ENCODE measurements around the gene TP63. TPM values are rescaled to one million over a fixed set of nuclear protein-coding genes. Genes with fewer than 3 reads are reported as not detected.
"Not testable (repeated sequence)": the region's sequence is repeated elsewhere in the genome, so short reads cannot be mapped to it uniquely, and the experiment has no call there.

The TP63 gene
- total RNA-seq, 1 donor from 2014 or later = 7.8 TPM

DNA sequence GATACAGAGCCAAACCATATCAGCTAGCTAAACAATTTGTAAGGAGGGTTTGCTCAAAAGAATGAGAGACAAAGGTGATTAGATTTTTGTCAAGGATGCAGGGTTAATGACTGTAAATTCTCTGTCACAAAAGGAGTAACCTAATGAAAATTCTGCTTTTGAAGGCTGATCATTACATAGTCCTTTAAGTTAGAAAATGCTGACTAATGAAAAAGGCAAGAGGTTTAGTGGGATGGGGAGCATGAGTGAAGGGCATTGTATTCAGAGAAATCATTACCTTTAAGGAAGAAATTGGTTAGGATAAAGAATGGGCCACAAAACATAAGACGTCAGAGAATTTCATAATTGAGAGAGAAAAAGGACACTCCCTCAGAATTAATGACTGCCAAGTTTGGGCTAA lies 97.7 kb downstream of the TP63 start:
- H3K36me3 ChIP-seq (ENCODE audit: control insufficient read depth in 3 of 3, insufficient read depth in 3 of 3, low read length in 3 of 3) = no peaks in the 10 kb centered on the region
- H3K9ac ChIP-seq (ENCODE audit: low read depth in 1 of 3, low read length in 3 of 3) = no peak overlapping the region
- no peaks in the 10 kb centered on the region for H3K9me3 ChIP-seq (ENCODE audit: control insufficient read depth in 3 of 3, low read length in 3 of 3)
- peaks cover 0 to 9% (median 5%) of the 10 kb centered on the region in 3 donors for H3K4me1 ChIP-seq (ENCODE audit: control insufficient read depth in 3 of 3, insufficient read depth in 3 of 3, low read length in 3 of 3)
- no peaks in the 10 kb centered on the region for H3K27me3 ChIP-seq (ENCODE audit: control insufficient read depth in 3 of 3, insufficient read depth in 3 of 3, low read length in 3 of 3)
- no peak overlapping the region for H3K4me3 ChIP-seq (ENCODE audit: low read length in 3 of 3)
- no peak overlapping the region for H3K27ac ChIP-seq (ENCODE audit: low read depth, low read length)

DNA sequence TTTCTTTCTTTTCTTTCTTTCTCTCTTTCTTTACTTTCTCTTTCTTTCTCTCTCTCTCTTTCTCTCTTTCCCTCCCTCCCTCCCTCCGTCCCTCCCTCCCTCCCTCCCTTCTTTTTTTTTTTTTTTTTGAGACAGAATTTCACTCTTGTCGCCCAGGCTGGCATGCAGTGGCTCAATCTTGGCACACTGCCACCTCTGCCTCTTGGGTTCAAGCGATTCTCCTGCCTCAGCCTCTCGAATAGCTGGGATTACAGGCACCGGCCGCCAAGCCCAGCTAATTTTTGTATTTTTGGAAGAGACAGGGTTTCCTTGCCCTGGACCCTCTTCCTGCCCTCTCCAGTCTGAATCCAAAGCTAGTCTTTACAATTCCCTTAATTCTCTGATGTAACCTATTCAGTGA lies 102.9 kb downstream of the TP63 start:
- no peak overlapping the region for H3K4me3 ChIP-seq (ENCODE audit: low read length in 3 of 3)
- H3K9me3 ChIP-seq (ENCODE audit: control insufficient read depth in 3 of 3, low read length in 3 of 3) = no peaks in the 10 kb centered on the region
- H3K27ac ChIP-seq (ENCODE audit: low read depth, low read length) = no peak overlapping the region
- H3K4me1 ChIP-seq (ENCODE audit: control insufficient read depth in 3 of 3, insufficient read depth in 3 of 3, low read length in 3 of 3) = peaks cover 0 to 4% (median 0%) of the 10 kb centered on the region in 3 donors
- no peaks in the 10 kb centered on the region for H3K27me3 ChIP-seq (ENCODE audit: control insufficient read depth in 3 of 3, insufficient read depth in 3 of 3, low read length in 3 of 3)
- no peak overlapping the region for H3K9ac ChIP-seq (ENCODE audit: low read depth in 1 of 3, low read length in 3 of 3)
- H3K36me3 ChIP-seq (ENCODE audit: control insufficient read depth in 3 of 3, insufficient read depth in 3 of 3, low read length in 3 of 3) = peaks cover 0 to 6% (median 4%) of the 10 kb centered on the region in 3 donors

DNA sequence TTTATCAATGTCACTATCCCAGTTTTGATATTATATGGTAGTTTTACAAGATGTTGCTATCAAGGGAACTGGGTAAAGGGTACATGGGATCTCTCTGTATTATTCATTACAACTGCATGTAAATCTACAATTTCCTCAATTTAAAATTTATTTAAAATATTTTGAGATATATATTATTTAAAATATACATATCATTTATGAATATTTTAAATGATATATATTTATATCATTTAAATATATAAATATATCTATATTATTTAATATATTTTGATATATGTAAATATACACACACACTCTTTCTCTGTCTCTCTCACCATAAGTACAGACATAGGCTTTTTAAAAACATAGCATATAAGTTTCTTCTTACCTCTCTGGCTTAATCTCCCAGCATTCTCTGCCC lies 104.7 kb downstream of the TP63 start:
- H3K27ac ChIP-seq (ENCODE audit: low read depth, low read length) = no peak overlapping the region
- H3K9me3 ChIP-seq (ENCODE audit: control insufficient read depth in 3 of 3, low read length in 3 of 3) = no peaks in the 10 kb centered on the region
- H3K9ac ChIP-seq (ENCODE audit: low read depth in 1 of 3, low read length in 3 of 3) = no peak overlapping the region

DNA sequence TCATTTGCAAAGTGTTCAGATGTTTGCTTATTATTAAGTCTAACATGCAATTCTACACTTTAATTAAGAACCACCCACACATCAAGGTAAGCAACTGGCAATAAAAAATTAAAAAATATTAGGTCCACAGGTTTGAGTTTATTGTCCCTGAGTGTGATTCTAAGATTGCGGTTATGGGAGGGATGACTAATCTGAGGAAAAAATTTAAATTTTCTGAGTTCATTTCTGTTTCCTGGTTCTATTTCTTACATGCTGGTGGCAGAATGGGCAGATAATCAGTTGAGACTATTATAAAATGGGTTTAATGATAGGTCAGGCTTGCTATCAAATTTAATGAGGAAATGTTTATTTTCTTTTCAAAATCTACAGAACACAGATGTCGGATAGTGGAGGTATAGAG lies 105.9 kb downstream of the TP63 start:
- Histone ChIP-seq H3K4me1 (ENCODE audit: control insufficient read depth in 3 of 3, insufficient read depth in 3 of 3, low read length in 3 of 3) (no peaks in the 10 kb centered on the region), H3K9me3 (ENCODE audit: control insufficient read depth in 3 of 3, low read length in 3 of 3) (no peaks in the 10 kb centered on the region), H3K9ac (ENCODE audit: low read depth in 1 of 3, low read length in 3 of 3) (no peak overlapping the region), H3K36me3 (ENCODE audit: control insufficient read depth in 3 of 3, insufficient read depth in 3 of 3, low read length in 3 of 3) (peaks cover 0 to 8% (median 4%) of the 10 kb centered on the region in 3 donors), H3K27me3 (ENCODE audit: control insufficient read depth in 3 of 3, insufficient read depth in 3 of 3, low read length in 3 of 3) (no peaks in the 10 kb centered on the region), H3K27ac (ENCODE audit: low read depth, low read length) (no peak overlapping the region), H3K4me3 (ENCODE audit: low read length in 3 of 3) (no peak overlapping the region)

More for the DNA sequence above, 104.7 kb downstream of the TP63 start:
- Histone ChIP-seq H3K4me1 (ENCODE audit: control insufficient read depth in 3 of 3, insufficient read depth in 3 of 3, low read length in 3 of 3) (no peaks in the 10 kb centered on the region), H3K27me3 (ENCODE audit: control insufficient read depth in 3 of 3, insufficient read depth in 3 of 3, low read length in 3 of 3) (no peaks in the 10 kb centered on the region), H3K36me3 (ENCODE audit: control insufficient read depth in 3 of 3, insufficient read depth in 3 of 3, low read length in 3 of 3) (peaks cover 0 to 8% (median 4%) of the 10 kb centered on the region in 3 donors), H3K4me3 (ENCODE audit: low read length in 3 of 3) (no peak overlapping the region)

DNA sequence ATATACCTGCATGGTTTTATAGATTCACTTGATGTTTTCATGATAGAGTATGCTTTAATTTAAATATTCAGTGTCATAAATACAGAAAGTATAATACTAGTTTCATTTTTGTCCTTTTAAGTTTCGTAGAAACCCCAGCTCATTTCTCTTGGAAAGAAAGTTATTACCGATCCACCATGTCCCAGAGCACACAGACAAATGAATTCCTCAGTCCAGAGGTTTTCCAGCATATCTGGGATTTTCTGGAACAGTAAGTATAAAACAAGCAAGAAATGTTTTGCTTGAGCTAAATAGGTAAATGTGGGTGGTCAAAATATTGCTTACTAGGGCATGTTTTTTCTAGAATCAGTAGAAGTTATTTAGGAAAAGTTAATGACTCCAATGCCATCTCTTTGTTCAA lies 106.4 kb downstream of the TP63 start:
- H3K27ac ChIP-seq (ENCODE audit: low read depth, low read length) = no peak overlapping the region
- no peaks in the 10 kb centered on the region for H3K27me3 ChIP-seq (ENCODE audit: control insufficient read depth in 3 of 3, insufficient read depth in 3 of 3, low read length in 3 of 3)
- H3K4me1 ChIP-seq (ENCODE audit: control insufficient read depth in 3 of 3, insufficient read depth in 3 of 3, low read length in 3 of 3) = no peaks in the 10 kb centered on the region
- H3K4me3 ChIP-seq (ENCODE audit: low read length in 3 of 3) = no peak overlapping the region
- no peak overlapping the region for H3K9ac ChIP-seq (ENCODE audit: low read depth in 1 of 3, low read length in 3 of 3)
- H3K36me3 ChIP-seq (ENCODE audit: control insufficient read depth in 3 of 3, insufficient read depth in 3 of 3, low read length in 3 of 3) = peaks cover 0 to 8% (median 4%) of the 10 kb centered on the region in 3 donors
- no peaks in the 10 kb centered on the region for H3K9me3 ChIP-seq (ENCODE audit: control insufficient read depth in 3 of 3, low read length in 3 of 3)

DNA sequence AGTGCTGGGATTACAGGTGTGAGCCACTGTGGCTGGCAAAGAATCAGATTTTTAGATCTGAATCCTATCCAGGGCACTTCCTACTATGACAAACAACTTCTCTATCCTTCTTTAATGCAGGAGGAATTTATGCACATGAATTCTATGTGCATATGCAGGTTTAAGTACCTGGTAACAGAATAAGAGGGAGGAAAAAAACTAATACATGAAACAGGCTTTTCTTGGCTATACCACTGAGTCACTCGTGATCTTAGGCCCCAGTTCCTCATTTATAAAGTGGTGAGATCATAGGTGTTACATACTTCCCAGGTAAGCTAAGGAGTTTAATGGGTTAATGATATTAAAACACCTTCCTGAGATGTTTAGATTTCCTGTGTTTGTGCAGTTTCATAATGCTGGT lies 108.2 kb downstream of the TP63 start:
- Histone ChIP-seq H3K9me3 (ENCODE audit: control insufficient read depth in 3 of 3, low read length in 3 of 3) (no peaks in the 10 kb centered on the region), H3K27me3 (ENCODE audit: control insufficient read depth in 3 of 3, insufficient read depth in 3 of 3, low read length in 3 of 3) (no peaks in the 10 kb centered on the region), H3K4me1 (ENCODE audit: control insufficient read depth in 3 of 3, insufficient read depth in 3 of 3, low read length in 3 of 3) (no peaks in the 10 kb centered on the region), H3K27ac (ENCODE audit: low read depth, low read length) (no peak overlapping the region), H3K9ac (ENCODE audit: low read depth in 1 of 3, low read length in 3 of 3) (no peak overlapping the region), H3K36me3 (ENCODE audit: control insufficient read depth in 3 of 3, insufficient read depth in 3 of 3, low read length in 3 of 3) (peaks cover 8 to 21% (median 10%) of the 10 kb centered on the region in 3 donors), H3K4me3 (ENCODE audit: low read length in 3 of 3) (no peak overlapping the region)

DNA sequence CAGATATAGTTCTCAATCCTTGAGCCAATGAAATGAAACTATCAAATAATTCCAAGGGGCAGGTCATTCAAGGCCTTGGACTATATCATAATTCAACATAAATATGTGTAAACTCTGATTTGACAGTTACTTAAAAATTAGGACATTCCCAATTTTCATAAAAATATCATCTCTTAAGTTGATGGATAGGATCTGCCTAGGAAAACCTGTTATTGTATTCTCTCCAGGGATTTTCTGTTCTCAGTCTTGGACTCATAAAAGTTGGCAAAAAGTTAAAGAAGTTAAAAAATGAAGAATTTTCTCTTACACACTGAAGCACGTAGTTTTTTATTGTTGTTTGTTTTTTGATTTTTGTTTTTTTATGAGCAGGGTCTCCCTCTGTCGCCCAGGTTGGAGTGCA lies 109.0 kb downstream of the TP63 start:
- Histone ChIP-seq H3K4me1 (ENCODE audit: control insufficient read depth in 3 of 3, insufficient read depth in 3 of 3, low read length in 3 of 3) (no peaks in the 10 kb centered on the region), H3K9ac (ENCODE audit: low read depth in 1 of 3, low read length in 3 of 3) (no peak overlapping the region), H3K27ac (ENCODE audit: low read depth, low read length) (no peak overlapping the region), H3K4me3 (ENCODE audit: low read length in 3 of 3) (no peak overlapping the region), H3K36me3 (ENCODE audit: control insufficient read depth in 3 of 3, insufficient read depth in 3 of 3, low read length in 3 of 3) (peaks cover 12 to 27% (median 13%) of the 10 kb centered on the region in 3 donors), H3K27me3 (ENCODE audit: control insufficient read depth in 3 of 3, insufficient read depth in 3 of 3, low read length in 3 of 3) (no peaks in the 10 kb centered on the region), H3K9me3 (ENCODE audit: control insufficient read depth in 3 of 3, low read length in 3 of 3) (no peaks in the 10 kb centered on the region)

DNA sequence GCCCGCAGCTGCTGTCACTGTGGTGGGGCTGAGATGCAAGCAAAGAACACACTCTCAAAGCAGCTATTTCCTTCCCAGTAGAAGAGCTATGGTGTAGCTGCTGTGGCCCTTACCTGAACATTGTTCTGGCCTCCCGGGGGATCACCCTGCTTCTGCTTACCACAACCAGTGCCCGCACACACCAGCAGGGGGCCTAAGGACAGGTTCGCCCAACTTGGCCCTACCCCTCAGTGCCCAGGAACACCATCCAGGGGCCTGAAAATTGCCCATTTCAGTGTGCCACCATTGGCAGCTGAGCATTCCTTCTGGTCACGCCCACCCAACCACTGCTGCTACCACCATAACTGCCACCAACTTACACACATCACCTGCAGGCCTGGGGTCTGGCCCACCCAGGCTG lies 113.0 kb downstream of the TP63 start:
- Histone ChIP-seq H3K27ac (ENCODE audit: low read depth, low read length) (no peak overlapping the region), H3K4me1 (ENCODE audit: control insufficient read depth in 3 of 3, insufficient read depth in 3 of 3, low read length in 3 of 3) (no peaks in the 10 kb centered on the region), H3K9ac (ENCODE audit: low read depth in 1 of 3, low read length in 3 of 3) (no peak overlapping the region), H3K27me3 (ENCODE audit: control insufficient read depth in 3 of 3, insufficient read depth in 3 of 3, low read length in 3 of 3) (no peaks in the 10 kb centered on the region), H3K4me3 (ENCODE audit: low read length in 3 of 3) (no peak overlapping the region), H3K36me3 (ENCODE audit: control insufficient read depth in 3 of 3, insufficient read depth in 3 of 3, low read length in 3 of 3) (peaks cover 8 to 21% (median 12%) of the 10 kb centered on the region in 3 donors), H3K9me3 (ENCODE audit: control insufficient read depth in 3 of 3, low read length in 3 of 3) (peaks cover 0 to 2% (median 0%) of the 10 kb centered on the region in 3 donors)

DNA sequence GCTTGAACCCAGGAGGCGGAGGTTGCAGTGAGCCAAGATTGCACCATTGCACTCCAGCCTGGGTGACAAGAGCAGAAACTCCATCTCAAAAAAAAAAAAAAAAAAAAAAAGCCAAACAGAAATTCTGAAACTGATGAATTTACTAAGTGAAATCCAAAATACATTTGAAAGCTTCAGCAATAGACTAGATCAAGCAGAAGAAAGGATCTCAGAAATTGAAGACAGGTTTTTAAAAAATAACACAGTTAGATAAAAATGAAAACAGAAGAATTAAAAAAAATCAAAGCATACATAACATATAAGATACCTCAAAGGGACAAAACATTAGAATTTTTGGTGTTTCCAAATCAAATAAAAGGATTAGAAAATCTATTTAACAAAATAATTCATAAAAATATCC lies 114.4 kb downstream of the TP63 start:
- Histone ChIP-seq H3K9me3 (ENCODE audit: control insufficient read depth in 3 of 3, low read length in 3 of 3) (peaks cover 0 to 2% (median 0%) of the 10 kb centered on the region in 3 donors), H3K36me3 (ENCODE audit: control insufficient read depth in 3 of 3, insufficient read depth in 3 of 3, low read length in 3 of 3) (peaks cover 8 to 19% (median 12%) of the 10 kb centered on the region in 3 donors), H3K4me3 (ENCODE audit: low read length in 3 of 3) (no peak overlapping the region), H3K27ac (ENCODE audit: low read depth, low read length) (no peak overlapping the region), H3K9ac (ENCODE audit: low read depth in 1 of 3, low read length in 3 of 3) (no peak overlapping the region), H3K4me1 (ENCODE audit: control insufficient read depth in 3 of 3, insufficient read depth in 3 of 3, low read length in 3 of 3) (no peaks in the 10 kb centered on the region), H3K27me3 (ENCODE audit: control insufficient read depth in 3 of 3, insufficient read depth in 3 of 3, low read length in 3 of 3) (no peaks in the 10 kb centered on the region)

DNA sequence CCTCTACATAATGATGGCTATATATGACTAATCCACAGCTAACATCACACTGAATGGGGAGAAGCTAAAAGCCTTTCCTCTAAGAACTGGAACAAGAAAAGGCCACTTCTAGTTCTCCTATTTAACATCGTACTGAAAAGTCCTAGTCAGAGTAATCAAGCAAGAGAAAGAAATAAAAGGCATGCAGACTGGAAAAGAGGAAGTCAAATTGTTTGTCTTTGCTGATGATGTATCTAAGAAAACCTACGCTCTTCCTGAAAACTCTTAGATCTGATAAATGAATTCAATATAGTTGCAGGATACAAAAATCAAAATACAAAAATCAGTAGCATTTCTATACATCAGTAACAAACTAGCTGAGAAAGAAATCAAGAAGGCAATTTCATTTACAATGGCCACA lies 116.9 kb downstream of the TP63 start:
- Histone ChIP-seq H3K9ac (ENCODE audit: low read depth in 1 of 3, low read length in 3 of 3) (no peak overlapping the region), H3K27me3 (ENCODE audit: control insufficient read depth in 3 of 3, insufficient read depth in 3 of 3, low read length in 3 of 3) (no peaks in the 10 kb centered on the region), H3K4me3 (ENCODE audit: low read length in 3 of 3) (no peak overlapping the region), H3K4me1 (ENCODE audit: control insufficient read depth in 3 of 3, insufficient read depth in 3 of 3, low read length in 3 of 3) (no peaks in the 10 kb centered on the region), H3K36me3 (ENCODE audit: control insufficient read depth in 3 of 3, insufficient read depth in 3 of 3, low read length in 3 of 3) (peaks cover 8 to 19% (median 12%) of the 10 kb centered on the region in 3 donors), H3K27ac (ENCODE audit: low read depth, low read length) (no peak overlapping the region), H3K9me3 (ENCODE audit: control insufficient read depth in 3 of 3, low read length in 3 of 3) (peaks cover 0 to 2% (median 0%) of the 10 kb centered on the region in 3 donors)

DNA sequence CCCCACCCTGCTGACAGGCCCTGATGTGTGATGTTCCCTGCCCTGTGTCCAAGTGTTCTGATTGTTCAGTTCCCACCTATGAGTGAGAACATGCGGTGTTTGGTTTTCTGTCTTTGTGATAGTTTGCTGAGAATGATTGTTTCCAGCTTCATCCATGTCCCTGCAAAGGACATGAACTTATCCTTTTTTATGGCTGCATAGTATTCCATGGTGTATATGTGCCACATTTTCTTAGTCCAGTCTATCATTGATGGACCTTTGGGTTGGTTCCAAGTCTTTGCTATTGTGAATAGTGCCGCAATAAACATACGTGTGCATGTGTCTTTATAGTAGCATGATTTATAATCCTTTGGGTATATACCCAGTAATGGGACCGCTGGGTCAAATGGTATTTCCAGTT lies 119.8 kb downstream of the TP63 start:
- H3K4me1 ChIP-seq (ENCODE audit: control insufficient read depth in 3 of 3, insufficient read depth in 3 of 3, low read length in 3 of 3); H3K9me3 ChIP-seq (ENCODE audit: control insufficient read depth in 3 of 3, low read length in 3 of 3); H3K4me3 ChIP-seq (ENCODE audit: low read length in 3 of 3); H3K9ac ChIP-seq (ENCODE audit: low read depth in 1 of 3, low read length in 3 of 3); H3K27ac ChIP-seq (ENCODE audit: low read depth, low read length); H3K36me3 ChIP-seq (ENCODE audit: control insufficient read depth in 3 of 3, insufficient read depth in 3 of 3, low read length in 3 of 3); H3K27me3 ChIP-seq (ENCODE audit: control insufficient read depth in 3 of 3, insufficient read depth in 3 of 3, low read length in 3 of 3): not testable (repeated sequence)
